IMR-90 (cell line): ENCODE measurements around the gene VPS11. TPM values are rescaled to one million over a fixed set of nuclear protein-coding genes. Genes with fewer than 3 reads are reported as not detected.

Experiments used
- ATAC-seq: fragments of 200-7000 bp; cut with Tn5 transposase; 2 replicates; pipeline ENCODE4 v1.9.1; 2020; ENCODE audit warnings: low read depth, mild to moderate bottlenecking, moderate library complexity
- BruUV-seq: library from RNA; stranded (reverse); fragments of 400-500 nt; replicated peaks from 2 replicates; lab custom pipeline; 2021; lab: Mats Ljungman, UMichigan
- CTCF ChIA-PET: fragments of 300-600 bp; formaldehyde crosslinking; extraction: SDS; loops from one replicate; lab custom pipeline; 2021; ENCODE audit warnings: antibody characterized with exemption; lab: Yijun Ruan, JAX
- POLR2A ChIA-PET: fragments of 300-600 bp; sonication (Branson Sonifier 250); formaldehyde crosslinking; loops from one replicate; lab custom pipeline; 2022; ENCODE audit warnings: antibody characterized with exemption; ENCODE audit not compliant: unreplicated experiment; lab: Charles Lee
- DNase-seq: peaks from one replicate; pipeline ENCODE4 v3.0.0; 2013
- H2AFZ ChIP-seq: replicated peaks from 2 replicates; pipeline ENCODE3; 2013; ENCODE audit warnings: low read length, mild to moderate bottlenecking; ENCODE audit not compliant: poor library complexity
- H2AK5ac ChIP-seq: 2 replicates; pipeline ENCODE4 v1.6.1; 2013; ENCODE audit warnings: low read depth, low read length, inconsistent platforms
- H2AK9ac ChIP-seq: replicated peaks from 2 replicates; pipeline ENCODE3; 2013; ENCODE audit warnings: mild to moderate bottlenecking, low read depth, low read length, moderate library complexity; ENCODE audit not compliant: poor library complexity
- H2BK120ac ChIP-seq: 2 replicates; pipeline ENCODE4 v1.6.1; 2013; ENCODE audit warnings: low read depth, low read length, inconsistent platforms
- H2BK15ac ChIP-seq: 3 replicates; pipeline ENCODE4 v1.6.1; 2013; ENCODE audit warnings: low read depth, low read length, inconsistent platforms
- H2BK20ac ChIP-seq: 2 replicates; pipeline ENCODE4 v1.6.1; 2013; ENCODE audit warnings: low read depth, mild to moderate bottlenecking, inconsistent platforms, low read length, moderate library complexity
- H2BK5ac ChIP-seq: 2 replicates; pipeline ENCODE4 v1.6.1; 2013; ENCODE audit warnings: mild to moderate bottlenecking, low read depth, low read length, inconsistent platforms; ENCODE audit not compliant: poor library complexity, severe bottlenecking
- H3K14ac ChIP-seq: replicated peaks from 2 replicates; pipeline ENCODE4 v1.6.1; 2013; ENCODE audit warnings: low read depth, low read length, inconsistent platforms
- H3K18ac ChIP-seq: 2 replicates; pipeline ENCODE4 v1.6.1; 2013; ENCODE audit warnings: low read depth, low read length, control low read depth
- H3K23ac ChIP-seq: 2 replicates; pipeline ENCODE4 v1.6.1; 2013; ENCODE audit warnings: low read depth, low read length, inconsistent platforms
- H3K27ac ChIP-seq: 2 replicates; pipeline ENCODE4 v1.5.1; 2013; ENCODE audit warnings: mild to moderate bottlenecking, control low read depth, low read length; ENCODE audit not compliant: insufficient read depth
- H3K27me3 ChIP-seq: 2 replicates; pipeline ENCODE4 v1.6.1; 2013; ENCODE audit warnings: low read length; ENCODE audit not compliant: control insufficient read depth, insufficient read depth
- H3K36me3 ChIP-seq: 2 replicates; pipeline ENCODE4 v1.6.1; 2013; ENCODE audit warnings: low read length, mixed read lengths; ENCODE audit not compliant: control insufficient read depth, insufficient read depth
- H3K4ac ChIP-seq: 2 replicates; pipeline ENCODE4 v1.6.1; 2013; ENCODE audit warnings: low read depth, low read length, inconsistent platforms
- H3K4me1 ChIP-seq: 2 replicates; pipeline ENCODE4 v1.6.1; 2013; ENCODE audit warnings: low read length, mixed read lengths; ENCODE audit not compliant: control insufficient read depth, insufficient read depth
- H3K4me2 ChIP-seq: 2 replicates; pipeline ENCODE4 v1.6.1; 2013; ENCODE audit warnings: low read depth, mild to moderate bottlenecking, control low read depth, low read length, moderate library complexity
- H3K4me3 ChIP-seq: 2 replicates; pipeline ENCODE4 v1.5.1; 2013; ENCODE audit warnings: low read depth, mild to moderate bottlenecking, control low read depth, low read length, moderate library complexity; ENCODE audit not compliant: insufficient read depth
- H3K56ac ChIP-seq: 2 replicates; pipeline ENCODE4 v1.6.1; 2013; ENCODE audit warnings: low read length, inconsistent platforms; ENCODE audit not compliant: insufficient read depth; ENCODE audit errors: extremely low read depth
- H3K79me1 ChIP-seq, 2 experiments: 2 replicates each; pipeline ENCODE4 v1.6.1; 2013; ENCODE audit warnings: low read length in 2 of 2, inconsistent platforms in 1 of 2, low read depth in 1 of 2
- H3K9ac ChIP-seq: 2 replicates; pipeline ENCODE4 v1.6.1; 2013; ENCODE audit warnings: low read depth, low read length, control low read depth
- H3K9me1 ChIP-seq: 2 replicates; pipeline ENCODE4 v1.6.1; 2013; ENCODE audit warnings: low read length, inconsistent platforms; ENCODE audit not compliant: insufficient read depth
- H3K9me3 ChIP-seq: 2 replicates; pipeline ENCODE4 v1.6.1; 2013; ENCODE audit warnings: low read length; ENCODE audit not compliant: control insufficient read depth, insufficient read depth
- H4K20me1 ChIP-seq: 2 replicates; pipeline ENCODE4 v1.6.1; 2013; ENCODE audit warnings: low read length, inconsistent platforms; ENCODE audit not compliant: insufficient read depth
- H4K5ac ChIP-seq: 2 replicates; pipeline ENCODE4 v1.6.1; 2013; ENCODE audit warnings: mild to moderate bottlenecking, low read depth, low read length, control low read depth
- H4K8ac ChIP-seq, 2 experiments: 2 replicates each; pipeline ENCODE4 v1.6.1; 2013; ENCODE audit warnings: low read depth in 2 of 2, low read length in 2 of 2, control low read depth in 1 of 2, inconsistent platforms in 1 of 2
- H4K91ac ChIP-seq: 2 replicates; pipeline ENCODE4 v1.6.1; 2013; ENCODE audit warnings: low read depth, low read length, inconsistent platforms; ENCODE audit not compliant: insufficient read depth
- MXI1 ChIP-seq: IDR thresholded peaks from 2 replicates; pipeline ENCODE4 v1.6.1; 2012; ENCODE audit warnings: low read depth, mild to moderate bottlenecking, low read length, moderate library complexity, borderline replicate concordance
- POLR2A ChIP-seq: IDR thresholded peaks from 2 replicates; pipeline ENCODE4 v1.6.1; 2012; ENCODE audit warnings: mild to moderate bottlenecking, low read depth, low read length
- RFX5 ChIP-seq: IDR thresholded peaks from 2 replicates; pipeline ENCODE4 v1.8.0; 2012; ENCODE audit warnings: low read depth, mild to moderate bottlenecking, low read length, moderate library complexity
- WGBS, 2 experiments: methylation state at CpG; one replicate each; pipeline versions ENCODE4 v1.1.5 to v1.1.7; 2013; ENCODE audit warnings: missing lambda C conversion rate in 2 of 2; ENCODE audit not compliant: insufficient read length in 1 of 2; ENCODE audit errors: extremely low coverage in 2 of 2; 5-methylcytosine and 5-hydroxymethylcytosine counted together
- dilution Hi-C: fragments of 300-500 bp; cut with HindIII; formaldehyde crosslinking; loops from one replicate; pipeline ENCODE4 v1.14.3; 2018; ENCODE audit warnings: low sequenced_read_pairs; ENCODE audit not compliant: unreplicated experiment
- in situ Hi-C: fragments of 300-500 bp; cut with MboI; formaldehyde crosslinking; loops from 3 replicates; pipeline ENCODE4 v1.14.3; 2019; ENCODE audit warnings: low sequenced_read_pairs, inconsistent platforms, mixed read lengths
- intact Hi-C: fragments of 100-400 bp; cut with micrococcal nuclease; formaldehyde crosslinking; loops from 2 replicates; pipeline ENCODE4 v1.10.0; 2022
- polyA plus RNA-seq, 3 experiments: library from polyadenylated mRNA; depleted of rRNA; stranded (reverse); fragments of >200 nt; gene quantifications; 2 replicates each; pipeline ENCODE4 v1.2.3, GENCODE V29; 2012; ENCODE audit warnings: low replicate concordance in 1 of 3
- total RNA-seq: library from RNA; depleted of rRNA; stranded (reverse); fragments of >200 nt; gene quantifications from 2 replicates; pipeline ENCODE4 v1.2.3, GENCODE V29; 2012

The VPS11 gene
- total and polyA plus RNA-seq, 2 of the 4 experiments (the other 2 are of a cell fraction), result 19.7 to 30.5 TPM

DNA sequence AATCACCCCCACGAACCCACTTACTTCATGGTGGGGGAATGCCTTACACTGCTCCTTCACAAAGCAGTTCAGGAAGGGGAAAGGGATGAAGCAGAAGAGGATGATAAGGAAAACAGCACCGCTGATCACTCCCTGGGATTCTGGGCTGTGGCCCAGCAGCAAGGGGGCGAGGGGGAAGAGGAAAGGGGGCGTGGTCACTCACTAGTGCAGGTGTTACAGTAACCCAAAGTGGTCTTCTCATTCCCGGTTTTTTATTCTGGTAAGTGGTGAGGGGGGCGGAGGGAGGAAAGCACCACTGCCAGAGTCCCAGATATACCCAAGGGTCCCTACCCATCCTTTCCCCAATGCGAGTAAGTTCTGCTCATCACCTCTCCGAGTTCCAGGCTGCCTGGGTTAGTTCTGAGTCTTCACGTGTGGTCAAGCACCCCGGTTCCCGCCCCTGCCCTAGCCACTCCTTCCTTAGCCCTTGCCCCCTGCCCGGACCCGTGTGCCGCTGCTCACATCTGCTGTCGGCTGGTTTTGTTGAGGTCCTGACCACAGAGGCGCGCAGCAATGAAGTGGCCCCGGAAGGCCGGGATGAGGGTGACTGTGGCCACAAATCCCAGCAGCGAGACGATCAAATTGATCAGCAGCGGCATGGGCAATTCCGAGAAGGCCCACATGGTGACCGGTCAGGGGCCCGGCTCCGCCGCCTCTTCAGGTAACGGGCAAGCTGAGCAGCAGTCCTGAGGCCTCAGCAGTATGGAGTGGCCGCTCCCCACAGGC, 33.6 kb downstream of the VPS11 start:
- Histone ChIP-seq H2BK20ac (no peak overlapping the region), H3K14ac (peak overlapping the region; percentile 88), H3K4me1 (peaks cover 5% of the 10 kb centered on the region), H3K9me3 (no peaks in the 10 kb centered on the region), H3K9me1 (peaks cover 10% of the 10 kb centered on the region), H3K27ac (peak overlapping the region; percentile 80), H4K20me1 (no peaks in the 10 kb centered on the region), H4K8ac (peak overlapping the region; percentile 72 to 83; a peak in 2 of 4 replicates), H3K27me3 (no peaks in the 10 kb centered on the region), H3K79me1 (peaks cover 18 to 53% of the 10 kb centered on the region in 2 experiments), H2BK15ac (no peak overlapping the region), H3K4me3 (peak overlapping the region; percentile 72), H2AK9ac (peak overlapping the region; percentile 97), H3K23ac (peak overlapping the region; percentile 89), H3K36me3 (peaks cover 14% of the 10 kb centered on the region), H2AK5ac (peak overlapping the region; percentile 96), H2BK5ac (peak overlapping the region; percentile 98), H4K5ac (peak overlapping the region; percentile 21), H3K9ac (peak overlapping the region; percentile 76), H4K91ac (peak overlapping the region; percentile 20), H2BK120ac (peak overlapping the region; percentile 52; the same call in 1 of the 2 replicates), H2AFZ (peak overlapping the region; percentile 97), H3K4me2 (peak overlapping the region; percentile 83), H3K56ac (peak overlapping the region; percentile 81), H3K18ac (no peak overlapping the region), H3K4ac (peak overlapping the region; percentile 86)
- intact Hi-C loops, result loop anchor here (10.0 kb wide), 1 partner anchor 374 kb away; no protein-coding TSS in a partner anchor
- in situ Hi-C loops, result loop anchor here (5.0 kb wide), 1 partner anchor 96 kb away; no protein-coding TSS in a partner anchor
- TSS peak; percentile 84 for BruUV-seq
- WGBS, 2 experiments, result 0% methylated on average over 13 of the region's 29 CpGs; no CpG with 5 or more reads in 1 of the 2 experiments
- TF ChIP-seq POLR2A (no peak), MXI1 (peak; percentile 75), RFX5 (no peak)
- CTCF ChIA-PET, result interaction anchor here (0.6 to 1.8 kb wide), 3 partner anchors 45 to 237 kb away, joined by 3 to 9 read pairs (median 3); no protein-coding TSS in a partner anchor
- no peak for DNase-seq
- dilution Hi-C loops, result no loop called here
- POLR2A ChIA-PET, result interaction anchor here (0.6 to 1.5 kb wide), 3 partner anchors 9 to 237 kb away, joined by 3 to 7 read pairs (median 6); partner anchors contain the start of gene HMBS
- peak; percentile 22 for ATAC-seq
